Mesendoderm (in vitro differentiated cells): ENCODE results near the gene DPAGT1.

Source experiments
- DNase-seq: peaks from one replicate; pipeline ENCODE4 v3.0.0; 2013
- H2AK5ac ChIP-seq: 2 replicates; pipeline ENCODE4 v1.6.1; 2013; ENCODE audit warnings: low read length, inconsistent platforms
- H2BK120ac ChIP-seq: 2 replicates; pipeline ENCODE4 v1.6.1; 2013; ENCODE audit warnings: low read depth, mild to moderate bottlenecking, low read length, moderate library complexity, mixed read lengths
- H2BK15ac ChIP-seq: replicated peaks from 2 replicates; pipeline ENCODE4 v1.6.1; 2013; ENCODE audit warnings: low read depth, mild to moderate bottlenecking, moderate library complexity
- H2BK5ac ChIP-seq: 2 replicates; pipeline ENCODE4 v1.6.1; 2013; ENCODE audit warnings: low read length, inconsistent platforms
- H3K18ac ChIP-seq: 2 replicates; pipeline ENCODE4 v1.6.1; 2013; ENCODE audit warnings: mild to moderate bottlenecking, low read length, mixed read lengths
- H3K23ac ChIP-seq: one replicate; pipeline ENCODE4 v1.6.1; 2013; ENCODE audit warnings: low read length
- H3K27ac ChIP-seq: 2 replicates; pipeline ENCODE4 v1.5.1; 2013; ENCODE audit warnings: low read depth, mild to moderate bottlenecking, inconsistent platforms, low read length, moderate library complexity
- H3K27me3 ChIP-seq: 2 replicates; pipeline ENCODE4 v1.6.1; 2013; ENCODE audit warnings: low read length, control low read depth, mild to moderate bottlenecking, inconsistent platforms; ENCODE audit not compliant: insufficient read depth, poor library complexity
- H3K36me3 ChIP-seq: 2 replicates; pipeline ENCODE4 v1.6.1; 2013; ENCODE audit warnings: low read length, inconsistent platforms; ENCODE audit not compliant: control insufficient read depth, insufficient read depth
- H3K4ac ChIP-seq: one replicate; pipeline ENCODE4 v1.6.1; 2013; ENCODE audit warnings: low read depth, mild to moderate bottlenecking, low read length, moderate library complexity
- H3K4me1 ChIP-seq: 2 replicates; pipeline ENCODE4 v1.6.1; 2013; ENCODE audit warnings: low read depth, low read length, inconsistent platforms; ENCODE audit not compliant: control insufficient read depth
- H3K4me2 ChIP-seq: 2 replicates; pipeline ENCODE4 v1.6.1; 2013; ENCODE audit warnings: low read length
- H3K4me3 ChIP-seq: 2 replicates; pipeline ENCODE4 v1.5.1; 2013; ENCODE audit warnings: mild to moderate bottlenecking, low read length
- H3K56ac ChIP-seq: one replicate; pipeline ENCODE4 v1.6.1; 2013; ENCODE audit warnings: low read length
- H3K79me1 ChIP-seq: 2 replicates; pipeline ENCODE4 v1.6.1; 2013; ENCODE audit warnings: low read length, inconsistent platforms
- H3K79me2 ChIP-seq: 2 replicates; pipeline ENCODE4 v1.6.1; 2013; ENCODE audit warnings: mild to moderate bottlenecking, low read length; ENCODE audit not compliant: control insufficient read depth, insufficient read depth
- H3K9ac ChIP-seq: 2 replicates; pipeline ENCODE4 v1.6.1; 2013; ENCODE audit warnings: low read length, inconsistent platforms
- H4K5ac ChIP-seq: one replicate; pipeline ENCODE4 v1.6.1; 2013; ENCODE audit warnings: low read length
- H4K8ac ChIP-seq: one replicate; pipeline ENCODE4 v1.6.1; 2013; ENCODE audit warnings: low read depth, mild to moderate bottlenecking, control low read depth, low read length, moderate library complexity
- WGBS: extraction: QIAGEN DNeasy Blood & Tissue Kit; methylation state at CpG from one replicate; pipeline ENCODE4 v1.1.7; 2013; ENCODE audit warnings: low lambda C conversion rate, missing lambda C conversion rate; ENCODE audit not compliant: insufficient coverage; ENCODE audit errors: extremely low coverage; 5-methylcytosine and 5-hydroxymethylcytosine counted together

Gene DPAGT1

DNA sequence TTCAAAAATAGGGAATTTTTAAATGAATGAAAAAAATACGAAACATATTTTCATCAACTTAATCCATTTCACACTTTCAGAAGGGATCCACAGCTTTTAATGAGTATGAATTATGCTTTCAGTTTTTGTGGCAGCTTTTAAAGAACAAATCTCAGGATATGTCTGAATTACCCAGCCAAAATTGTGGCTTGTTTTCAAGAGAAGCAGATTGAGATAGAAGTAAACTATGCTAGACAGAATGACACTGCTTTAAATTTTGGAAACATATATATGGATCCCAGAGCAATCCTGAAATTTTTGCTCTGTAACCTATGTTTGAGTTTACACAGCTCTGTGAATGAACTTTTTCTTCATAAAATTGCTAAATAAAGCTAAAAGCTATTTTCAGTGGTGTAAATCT, 17.3 kb upstream of the DPAGT1 start:
- no peaks in the 10 kb centered on the region for H3K36me3 ChIP-seq
- no peak overlapping the region for H2BK15ac ChIP-seq
- no peak overlapping the region for H2AK5ac ChIP-seq
- H3K23ac ChIP-seq = no peak overlapping the region
- peaks cover 12% of the 10 kb centered on the region for H3K79me1 ChIP-seq
- H3K4me3 ChIP-seq = no peak overlapping the region
- H3K56ac ChIP-seq = no peak overlapping the region
- no peak overlapping the region for H3K4me2 ChIP-seq
- H3K9ac ChIP-seq = no peak overlapping the region
- no peak overlapping the region for H2BK5ac ChIP-seq
- no peak overlapping the region for H3K18ac ChIP-seq
- DNase-seq = no peak
- H3K27ac ChIP-seq = no peak overlapping the region
- no peak overlapping the region for H2BK120ac ChIP-seq
- no peak overlapping the region for H4K8ac ChIP-seq
- no peak overlapping the region for H3K4ac ChIP-seq
- WGBS = no CpG with 5 or more reads among the region's 1 CpG
- no peaks in the 10 kb centered on the region for H3K27me3 ChIP-seq
- H3K4me1 ChIP-seq = peaks cover 7% of the 10 kb centered on the region
- no peak overlapping the region for H4K5ac ChIP-seq
- H3K79me2 ChIP-seq = peaks cover 14% of the 10 kb centered on the region

DNA sequence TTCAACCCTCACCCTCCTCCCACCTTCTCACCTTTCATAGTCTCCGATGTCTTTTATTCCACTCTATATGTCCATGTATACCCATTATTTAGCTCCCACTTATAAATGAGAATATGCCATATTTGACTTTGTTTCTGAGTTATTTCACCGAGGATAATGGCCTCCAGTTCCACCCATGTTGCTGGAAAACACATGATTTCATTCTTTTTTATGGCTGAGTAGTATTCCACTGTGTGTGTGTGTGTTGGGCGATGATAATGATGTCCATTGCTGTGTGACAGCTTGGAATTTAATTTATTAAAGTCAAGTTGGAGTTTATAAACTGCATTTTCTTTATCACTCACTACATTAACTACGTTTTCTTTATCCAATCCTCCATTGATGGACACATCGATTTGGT, 16.6 kb upstream of the DPAGT1 start:
- Histone ChIP-seq H3K36me3 (no peaks in the 10 kb centered on the region), H3K4me2 (no peak overlapping the region), H2BK5ac (no peak overlapping the region), H3K56ac (no peak overlapping the region), H2BK15ac (no peak overlapping the region), H3K9ac (no peak overlapping the region), H2BK120ac (no peak overlapping the region), H3K18ac (no peak overlapping the region), H3K4me3 (no peak overlapping the region), H3K27me3 (no peaks in the 10 kb centered on the region), H3K79me1 (peaks cover 12% of the 10 kb centered on the region), H4K8ac (no peak overlapping the region), H3K27ac (no peak overlapping the region), H3K4me1 (peaks cover 7% of the 10 kb centered on the region), H3K4ac (no peak overlapping the region), H3K23ac (no peak overlapping the region), H4K5ac (no peak overlapping the region), H2AK5ac (no peak overlapping the region), H3K79me2 (peaks cover 14% of the 10 kb centered on the region)
- DNase-seq = no peak
- WGBS = no CpG with 5 or more reads among the region's 5 CpGs

DNA sequence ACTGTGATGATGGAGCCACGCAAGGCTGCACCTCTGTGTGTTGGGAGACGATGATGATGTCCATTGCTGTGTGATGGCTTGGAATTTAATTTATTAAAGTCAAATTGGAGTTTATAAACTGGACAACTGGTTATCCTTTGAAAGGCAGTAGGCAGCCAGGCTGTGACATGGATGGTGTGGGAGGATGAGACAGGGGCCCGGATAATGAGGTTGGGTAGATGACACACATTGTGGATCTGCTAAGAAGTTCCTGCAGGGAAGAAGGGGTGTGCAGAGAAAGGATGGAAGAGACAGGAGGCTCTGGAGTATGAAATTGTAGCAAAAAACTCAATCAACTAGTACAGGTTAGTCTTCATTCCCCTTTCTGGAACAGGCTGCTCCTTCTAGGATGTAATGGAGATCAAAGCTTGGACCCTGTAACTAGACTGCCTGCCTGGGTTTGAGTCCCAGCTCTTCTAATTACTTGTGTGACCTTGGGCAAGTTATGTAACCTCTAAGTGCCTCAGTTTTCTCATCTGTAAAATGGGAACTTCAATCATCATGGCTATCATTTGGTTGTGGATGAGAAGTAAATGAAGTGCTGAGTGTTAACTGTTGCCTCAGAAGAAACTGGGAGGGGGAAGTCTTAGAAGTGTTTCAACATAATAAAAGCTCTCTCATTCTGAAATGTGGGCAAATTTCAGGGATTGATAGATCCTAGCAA, 15.5 kb upstream of the DPAGT1 start:
- Histone ChIP-seq H3K27ac (no peak overlapping the region), H2BK5ac (no peak overlapping the region), H3K79me2 (peaks cover 7% of the 10 kb centered on the region), H3K4me2 (no peak overlapping the region), H3K23ac (no peak overlapping the region), H3K27me3 (no peaks in the 10 kb centered on the region), H2BK15ac (no peak overlapping the region), H3K56ac (no peak overlapping the region), H3K4ac (no peak overlapping the region), H3K79me1 (peaks cover 6% of the 10 kb centered on the region), H3K9ac (no peak overlapping the region), H4K8ac (no peak overlapping the region), H4K5ac (no peak overlapping the region), H3K18ac (no peak overlapping the region), H3K4me1 (peaks cover 2% of the 10 kb centered on the region), H3K4me3 (no peak overlapping the region), H2BK120ac (no peak overlapping the region), H2AK5ac (no peak overlapping the region), H3K36me3 (no peaks in the 10 kb centered on the region)
- no CpG with 5 or more reads among the region's 3 CpGs for WGBS
- no peak for DNase-seq

- H2AK5ac ChIP-seq = no peak overlapping the region
- H2BK120ac ChIP-seq = no peak overlapping the region
- H3K4me2 ChIP-seq = no peak overlapping the region
- no CpG with 5 or more reads among the region's 5 CpGs for WGBS
- H3K27me3 ChIP-seq = no peaks in the 10 kb centered on the region
- H3K23ac ChIP-seq = no peak overlapping the region
- H3K79me2 ChIP-seq = peaks cover 1% of the 10 kb centered on the region
- peaks cover 1% of the 10 kb centered on the region for H3K79me1 ChIP-seq
- H3K4ac ChIP-seq = no peak overlapping the region
- no peak overlapping the region for H2BK15ac ChIP-seq
- no peak overlapping the region for H3K4me3 ChIP-seq
- H3K4me1 ChIP-seq = peaks cover 2% of the 10 kb centered on the region
- no peak overlapping the region for H3K9ac ChIP-seq
- no peak overlapping the region for H3K27ac ChIP-seq
- H4K8ac ChIP-seq = no peak overlapping the region
- no peak overlapping the region for H3K56ac ChIP-seq
- no peaks in the 10 kb centered on the region for H3K36me3 ChIP-seq
- no peak for DNase-seq
- H3K18ac ChIP-seq = no peak overlapping the region
- H2BK5ac ChIP-seq = no peak overlapping the region
- no peak overlapping the region for H4K5ac ChIP-seq
Observed at GRCh38 chr11:119116601-119117000, 14.9 kb upstream of the DPAGT1 start.

GRCh38 chr11:119116235-119116594, 14.6 kb upstream of the DPAGT1 start:
- WGBS = no CpG with 5 or more reads among the region's 10 CpGs
- no peak overlapping the region for H2BK120ac ChIP-seq

More at GRCh38 chr11:119116235-119116594, 14.6 kb upstream of the DPAGT1 start:
- peaks cover 2% of the 10 kb centered on the region for H3K4me1 ChIP-seq
- H3K18ac ChIP-seq = no peak overlapping the region
- no peak for DNase-seq
- H3K27ac ChIP-seq = no peak overlapping the region
- no peaks in the 10 kb centered on the region for H3K27me3 ChIP-seq
- no peak overlapping the region for H3K56ac ChIP-seq
- H3K79me1 ChIP-seq = no peaks in the 10 kb centered on the region
- no peaks in the 10 kb centered on the region for H3K36me3 ChIP-seq
- H3K4me3 ChIP-seq = no peak overlapping the region
- no peak overlapping the region for H3K4me2 ChIP-seq
- H4K8ac ChIP-seq = no peak overlapping the region
- H3K79me2 ChIP-seq = no peaks in the 10 kb centered on the region
- H3K23ac ChIP-seq = no peak overlapping the region
- H4K5ac ChIP-seq = no peak overlapping the region
- H3K4ac ChIP-seq = no peak overlapping the region
- no peak overlapping the region for H3K9ac ChIP-seq
- H2BK15ac ChIP-seq = no peak overlapping the region
- H2AK5ac ChIP-seq = no peak overlapping the region
- no peak overlapping the region for H2BK5ac ChIP-seq
